ENCODE data around the gene ATE1. TPM values are rescaled to one million over a fixed set of nuclear protein-coding genes. Genes with fewer than 3 reads are reported as not detected.
"Not testable (repeated sequence)": the region's sequence is repeated elsewhere in the genome, so short reads cannot be mapped to it uniquely, and the experiment has no call there.

The ATE1 gene
- total RNA-seq, 1 donor from 2014 or later, result 20.3 TPM

DNA sequence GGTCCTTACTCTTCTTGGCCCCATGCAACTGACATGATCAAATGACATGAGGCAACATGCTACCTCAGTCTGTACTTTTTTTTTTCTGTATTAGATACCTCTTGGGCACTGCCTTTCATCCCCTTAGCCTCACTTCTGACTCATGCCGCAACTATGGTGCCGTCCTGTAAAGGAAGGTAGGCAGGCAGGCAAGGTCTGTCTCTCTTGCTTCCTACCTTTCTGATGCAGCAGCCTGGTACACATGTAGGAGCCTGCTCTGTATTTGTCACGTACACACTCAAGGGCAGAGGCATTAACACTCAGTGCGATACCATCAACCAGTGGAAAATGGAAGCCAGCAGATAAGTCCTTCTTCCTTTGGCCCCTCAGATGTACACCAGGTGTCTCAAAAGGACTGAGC lies 146.7 kb downstream of the ATE1 start:
- peak; percentile 97 for ATAC-seq

DNA sequence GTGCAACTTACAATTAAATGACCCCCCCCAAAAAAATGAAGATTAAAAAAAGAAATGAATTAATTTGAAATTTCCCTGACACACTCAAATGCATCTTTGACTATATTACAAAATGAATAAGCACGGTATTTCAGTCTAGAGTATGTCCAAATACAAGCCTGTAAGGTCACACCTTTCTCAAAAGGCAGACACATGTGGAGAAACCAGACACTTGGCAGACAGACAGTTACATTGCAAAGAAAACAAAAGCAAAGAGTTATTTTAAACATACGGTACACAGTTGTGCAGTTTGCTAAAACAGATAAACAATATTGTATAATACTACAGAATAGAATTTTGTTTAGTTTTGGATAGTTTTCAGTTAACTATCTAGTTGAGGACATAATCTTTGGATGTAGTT lies 153.0 kb downstream of the ATE1 start:
- ATAC-seq, result no peak

DNA sequence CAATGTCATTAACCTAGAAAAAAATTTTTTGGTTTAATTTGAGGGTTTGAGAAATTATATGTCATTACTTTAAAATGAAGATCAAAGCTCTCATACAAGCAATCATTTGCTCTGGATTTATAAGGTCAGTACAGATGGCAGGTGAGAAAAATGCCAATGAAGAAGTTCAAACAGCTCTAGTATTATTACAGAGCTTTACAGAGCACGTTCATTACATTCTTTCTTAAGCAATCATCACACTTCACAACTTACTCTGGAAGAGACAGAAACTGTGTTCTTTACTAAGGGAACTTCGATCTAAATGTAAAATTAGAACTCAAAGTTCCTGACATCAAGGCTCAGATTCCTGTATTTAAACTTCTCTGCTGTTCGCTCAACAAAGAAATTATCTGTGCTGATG lies 153.4 kb downstream of the ATE1 start:
- ATAC-seq, result peak; percentile 65

DNA sequence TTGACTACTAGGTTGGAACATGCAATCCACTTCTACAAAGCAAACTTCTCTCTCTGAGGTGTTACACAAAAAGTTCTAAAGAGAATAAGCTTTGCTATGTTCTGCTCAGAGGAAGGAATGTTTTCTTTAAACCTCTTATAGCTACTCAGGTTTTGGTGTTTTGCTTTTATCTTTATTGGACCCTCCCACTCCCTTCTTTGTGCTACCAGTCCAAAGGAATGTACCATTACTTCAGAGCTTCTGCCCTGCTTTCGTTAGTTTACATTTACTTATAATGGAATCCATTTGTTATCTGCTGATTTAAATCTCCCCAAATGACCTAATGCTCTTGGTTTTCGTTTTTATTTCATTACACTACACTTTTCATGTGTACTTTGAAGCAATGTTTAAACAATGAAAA lies 154.9 kb downstream of the ATE1 start:
- no peak for ATAC-seq

DNA sequence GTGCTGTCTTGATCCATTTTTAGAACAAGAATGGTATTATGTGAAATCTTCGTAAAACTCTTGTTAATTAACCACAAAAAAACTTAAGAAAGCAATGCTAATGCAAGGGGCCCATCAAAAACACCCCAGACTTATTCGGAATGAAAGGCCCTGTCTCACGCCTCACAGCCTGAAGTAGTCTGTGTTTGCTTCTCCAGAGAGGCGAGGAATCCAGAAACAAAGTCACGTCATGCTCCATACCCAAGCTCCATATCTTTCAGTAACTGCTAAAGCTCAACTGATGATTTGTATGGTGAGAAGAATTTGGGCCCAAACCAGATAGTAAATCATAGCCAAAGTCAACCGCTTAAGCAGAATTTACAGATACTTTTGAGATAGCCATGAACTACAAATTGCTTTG lies 155.4 kb downstream of the ATE1 start:
- no peak for ATAC-seq

DNA sequence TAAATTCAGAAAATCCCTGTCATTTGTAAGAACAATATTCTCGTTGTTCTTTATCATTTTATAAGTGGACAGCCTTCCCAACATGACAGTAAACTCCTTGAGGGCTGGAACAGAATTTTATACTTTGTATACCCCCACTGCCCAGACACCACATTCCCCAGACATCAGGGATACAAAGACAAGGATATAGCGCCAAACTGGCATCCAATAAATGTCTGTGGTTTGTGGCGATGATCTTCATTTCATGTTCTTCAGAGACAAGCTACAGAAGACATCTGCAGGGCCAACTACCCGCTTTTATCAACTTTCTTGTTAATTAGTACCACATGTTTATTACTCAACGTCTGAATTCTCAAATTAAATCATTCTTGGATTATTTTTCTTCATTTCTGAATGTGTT lies 155.9 kb downstream of the ATE1 start:
- no peak for ATAC-seq

DNA sequence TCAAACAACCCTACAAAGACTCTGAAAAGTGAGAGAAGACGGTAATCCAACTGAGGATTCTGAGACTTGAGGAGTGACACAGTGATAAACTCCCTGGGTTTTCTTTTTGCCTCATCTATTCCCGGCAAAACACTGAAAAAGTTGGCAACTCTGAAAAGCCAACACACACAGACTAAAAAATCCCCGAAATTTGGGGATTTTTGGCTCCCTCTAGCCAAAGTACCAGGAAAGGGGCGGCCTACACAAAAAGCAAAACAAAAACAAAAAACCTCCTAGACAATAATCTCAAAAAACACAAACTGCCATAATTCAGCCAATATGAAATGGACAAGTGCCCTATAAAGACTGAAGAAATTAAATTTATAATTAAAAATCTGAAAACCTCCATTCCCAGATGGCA lies 161.4 kb downstream of the ATE1 start:
- no peak for ATAC-seq

DNA sequence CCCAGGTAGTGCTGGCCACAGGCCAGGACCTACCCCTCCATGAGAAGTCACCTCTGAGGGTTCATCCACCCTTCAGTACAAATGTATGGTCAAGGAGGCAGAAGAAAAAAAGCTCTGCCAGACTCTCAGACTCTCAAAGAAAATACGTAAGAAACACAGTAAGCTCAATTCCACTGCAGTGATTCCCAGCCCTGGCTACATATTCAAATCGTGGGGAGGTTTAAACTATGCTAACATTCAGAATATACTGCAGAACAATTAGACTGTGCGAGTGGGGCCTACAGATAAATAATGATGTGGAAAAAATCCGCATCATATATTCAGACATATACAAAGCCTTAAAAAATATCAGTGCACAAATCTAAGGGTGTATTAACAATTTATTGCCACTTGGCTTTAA lies 162.6 kb downstream of the ATE1 start:
- ATAC-seq, result no peak

DNA sequence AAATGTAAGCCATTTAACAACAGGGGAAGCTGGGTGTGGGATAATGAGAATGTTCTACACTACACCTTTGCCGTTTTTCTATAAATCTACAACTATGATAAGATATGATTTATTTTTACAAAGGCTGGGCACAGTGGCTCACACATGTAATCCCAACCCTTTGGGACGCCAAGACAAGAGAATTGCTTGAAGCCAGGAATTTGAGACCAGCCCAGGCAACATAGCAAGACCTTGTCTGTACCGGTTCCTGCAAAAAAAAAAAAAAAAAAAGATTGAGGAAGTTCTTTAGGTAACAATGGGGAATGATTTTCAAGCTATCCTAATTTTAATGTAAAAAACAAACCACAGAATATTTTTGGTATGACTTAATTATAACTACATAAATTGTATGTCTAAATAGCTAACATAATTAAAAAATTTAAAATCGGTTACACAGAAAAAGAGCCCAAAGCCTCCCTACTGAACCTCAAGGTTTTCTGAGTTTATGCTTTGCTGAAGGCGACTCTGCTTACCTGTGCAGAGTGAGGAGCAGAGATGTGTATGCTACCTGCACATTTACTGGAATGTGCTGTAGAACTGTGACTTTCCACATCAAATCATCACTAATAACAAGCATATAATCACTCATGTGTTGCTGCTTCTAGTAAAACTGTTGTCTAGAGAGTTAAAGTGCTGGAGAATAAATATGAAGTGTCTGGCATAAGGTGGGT lies 163.4 kb downstream of the ATE1 start:
- ATAC-seq, result peak; percentile 46

DNA sequence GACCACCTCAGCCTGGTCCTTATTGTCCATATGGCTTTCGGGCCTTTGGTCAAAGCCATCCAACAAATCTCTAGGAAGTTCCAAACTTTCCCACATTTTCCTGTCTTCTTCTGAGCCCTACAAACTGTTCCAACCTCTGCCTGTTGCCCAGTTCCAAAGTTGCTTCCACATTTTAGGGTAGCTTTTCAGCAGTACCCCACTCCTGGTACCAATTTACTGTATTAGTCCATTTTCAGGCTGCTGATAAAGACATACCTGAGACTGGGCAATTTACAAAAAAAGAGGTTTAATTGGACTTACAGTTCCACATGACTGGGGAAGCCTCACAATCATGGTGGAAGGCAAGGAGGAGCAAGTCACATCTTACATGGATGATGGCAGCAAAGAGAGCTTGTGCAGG lies 170.6 kb downstream of the ATE1 start:
- not testable (repeated sequence) for ATAC-seq

DNA sequence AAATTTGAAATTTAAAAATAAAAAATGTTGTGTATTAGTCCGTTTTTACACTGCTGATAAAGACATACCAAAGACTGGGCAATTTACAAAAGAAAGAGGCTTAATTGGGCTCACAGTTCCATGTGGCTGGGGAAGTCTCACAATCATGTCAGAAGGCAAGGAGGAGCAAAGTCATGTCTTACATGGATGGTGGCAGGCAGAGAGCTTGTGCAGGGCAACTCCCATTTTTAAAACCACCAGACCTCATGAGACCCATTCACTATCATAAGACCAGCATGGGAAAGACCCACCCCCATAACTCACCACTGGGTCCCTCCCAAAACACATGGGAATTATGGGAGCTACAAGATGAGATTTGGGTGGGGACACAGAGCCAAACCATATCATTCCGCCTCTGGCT lies 172.3 kb downstream of the ATE1 start:
- not testable (repeated sequence) for ATAC-seq

DNA sequence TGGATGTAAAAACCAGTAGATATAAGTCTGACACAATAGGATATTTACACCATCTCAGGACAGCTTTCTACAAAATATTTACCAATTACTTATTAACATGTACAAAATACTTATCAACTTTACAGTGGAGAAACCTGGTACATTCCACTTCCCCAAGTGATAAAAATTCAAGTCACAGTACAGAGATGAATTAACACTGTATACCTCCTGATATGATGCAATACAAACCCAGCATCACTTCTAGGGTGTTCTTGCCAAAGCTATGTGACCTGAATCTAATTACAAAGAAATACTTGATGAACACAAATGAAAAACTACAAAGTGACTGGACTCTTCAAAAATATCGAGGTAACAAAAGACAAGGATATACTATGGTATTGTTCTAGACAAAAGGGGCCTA lies 173.2 kb downstream of the ATE1 start:
- peak; percentile 55 for ATAC-seq

DNA sequence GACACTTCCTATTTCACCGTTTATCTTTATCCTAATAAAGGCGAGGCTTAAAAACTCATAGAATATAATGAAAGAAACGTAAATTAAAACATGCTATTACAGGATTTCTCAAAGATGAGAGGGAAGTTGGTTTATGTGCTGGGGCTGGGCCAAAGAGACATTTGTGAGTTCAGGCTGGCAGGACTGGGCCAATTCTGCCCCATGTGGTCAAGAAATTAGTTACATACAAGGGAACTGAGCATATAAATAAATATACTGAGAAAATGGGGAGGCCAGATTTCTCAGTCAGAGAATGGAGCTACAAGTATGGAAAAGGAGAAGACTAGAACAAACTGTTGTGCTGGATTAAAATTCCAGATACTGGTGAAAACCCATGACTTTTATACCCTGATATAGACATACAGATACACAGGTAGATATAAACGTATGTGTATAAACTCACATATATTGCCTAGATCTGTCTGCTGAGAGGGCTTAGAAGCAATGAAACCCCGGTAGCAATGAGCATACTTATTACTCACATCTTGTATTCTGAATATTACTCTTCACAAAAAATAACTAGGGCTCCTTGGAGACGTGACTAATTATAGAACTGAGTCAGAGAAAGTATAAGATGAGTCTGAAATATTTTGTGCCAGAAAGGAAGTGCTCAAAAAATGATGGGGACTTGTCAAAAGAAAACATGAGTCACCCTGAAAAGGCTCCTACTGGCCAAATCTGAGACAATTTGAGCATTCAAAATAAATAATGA lies 173.9 kb downstream of the ATE1 start:
- peak; percentile 97 for ATAC-seq

DNA sequence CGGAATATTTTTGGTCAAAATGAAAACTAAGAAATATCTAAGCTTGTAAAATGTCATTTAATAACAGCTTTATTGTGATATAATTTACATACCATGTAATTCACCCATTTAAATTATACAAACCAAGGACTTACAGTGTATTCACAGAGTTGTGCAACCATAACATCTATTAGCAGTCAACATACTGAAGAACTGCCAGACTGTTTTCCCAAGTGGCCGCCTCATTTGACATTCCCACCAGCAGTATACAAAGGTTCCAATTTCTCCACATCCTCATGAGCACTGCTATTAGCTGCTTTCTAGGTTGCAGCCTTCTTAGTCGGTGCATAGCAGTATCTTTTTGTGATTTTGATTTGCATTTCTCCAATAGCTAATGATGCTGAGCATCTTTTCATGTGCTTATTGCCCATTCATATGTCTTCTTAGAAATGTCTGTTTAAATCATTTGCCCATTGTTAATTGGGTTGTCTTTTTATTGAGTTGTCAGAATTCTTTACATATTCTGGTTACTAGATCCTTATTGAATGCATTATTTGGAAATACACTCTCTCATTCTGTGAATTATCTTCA lies 176.6 kb downstream of the ATE1 start:
- no peak for ATAC-seq

DNA sequence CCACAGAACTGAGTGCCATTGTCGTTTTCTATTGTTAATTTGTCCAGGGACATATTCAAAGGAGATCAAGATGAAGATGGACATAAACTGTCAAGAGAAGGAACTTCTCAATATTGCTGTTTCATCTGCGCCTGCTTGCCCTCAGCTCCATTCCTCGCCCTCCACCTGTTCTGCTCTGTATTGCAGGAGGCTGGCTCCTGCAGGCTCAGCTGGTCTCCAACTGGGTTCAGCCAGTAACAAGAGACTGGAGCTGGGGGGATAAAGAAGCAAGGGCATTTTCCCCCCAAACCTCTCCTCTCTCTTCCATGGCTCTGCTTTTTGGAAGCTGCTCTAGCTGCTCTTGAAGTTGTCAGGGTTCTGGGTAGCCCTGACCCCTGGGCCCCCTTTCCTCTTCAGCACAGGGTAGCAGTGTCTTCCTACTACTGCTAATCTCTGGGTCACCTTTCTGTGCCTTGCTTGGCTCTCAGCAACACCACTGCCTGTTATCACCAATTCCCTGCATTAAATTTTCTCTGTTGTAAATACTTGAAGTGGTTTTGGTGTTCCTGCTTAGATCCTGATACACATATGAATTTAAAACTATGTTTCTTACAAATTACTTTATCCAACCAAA lies 180.6 kb downstream of the ATE1 start:
- ATAC-seq, result no peak

DNA sequence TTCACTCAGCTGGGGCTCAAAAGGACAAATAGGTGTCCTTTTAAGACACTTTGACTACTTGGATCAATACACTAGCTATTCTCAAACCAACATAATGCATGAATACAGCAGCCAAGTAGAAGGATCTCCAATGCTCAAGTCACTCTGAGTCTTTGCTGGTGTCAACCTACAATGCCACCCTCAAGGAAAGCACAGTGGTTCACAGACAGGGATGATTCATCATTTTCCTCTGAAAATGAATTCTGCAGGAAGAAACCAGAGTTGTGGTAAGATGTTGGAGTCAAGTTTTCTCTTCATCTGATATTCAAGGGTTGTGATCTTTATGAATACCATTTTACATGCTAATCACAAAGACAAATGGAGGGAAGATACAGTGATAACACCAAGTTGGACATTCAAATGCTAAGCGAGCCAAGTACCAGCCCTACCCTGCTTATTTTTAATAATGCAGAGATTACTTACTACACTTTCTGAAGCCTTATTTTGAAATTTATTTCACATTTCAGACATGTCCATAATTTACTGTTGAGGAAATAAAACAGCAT lies 186.5 kb downstream of the ATE1 start:
- no peak for ATAC-seq

DNA sequence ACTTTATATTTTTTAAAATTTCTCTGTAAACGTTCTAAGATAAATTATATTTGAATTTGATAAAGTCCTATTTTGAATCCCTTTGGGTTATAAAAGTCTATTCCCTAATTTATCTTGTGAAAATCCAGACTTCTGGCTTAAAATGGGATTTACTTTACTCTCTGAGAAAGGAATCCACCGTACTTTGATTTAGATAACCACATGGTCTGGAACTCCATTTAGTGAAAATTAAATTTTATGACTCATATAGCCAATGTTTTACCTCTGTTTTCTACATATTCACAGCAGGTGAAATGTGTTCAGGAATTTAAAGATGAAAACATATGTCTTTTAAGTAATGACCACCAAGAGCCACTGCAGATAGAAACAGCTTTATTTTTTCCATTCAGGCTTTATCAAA lies 187.8 kb downstream of the ATE1 start:
- no peak for ATAC-seq

DNA sequence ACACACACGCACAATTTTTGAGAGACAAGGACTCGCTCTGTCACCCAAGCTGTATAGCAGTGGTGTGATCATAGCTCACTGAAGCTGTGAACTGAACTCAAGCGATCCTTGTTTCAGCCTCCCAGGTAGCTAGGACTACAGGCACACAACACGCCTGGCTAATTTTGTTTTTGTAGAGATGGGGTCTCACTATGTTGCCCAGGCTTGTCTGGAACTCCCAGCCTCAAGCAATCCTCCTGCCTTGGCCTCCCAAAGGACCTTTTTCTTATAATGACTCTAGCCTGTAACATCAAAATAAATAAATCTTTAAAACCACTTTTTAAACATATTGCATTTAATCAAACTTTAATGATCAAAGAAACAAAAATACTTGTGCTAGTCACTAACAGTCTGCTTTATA lies 188.7 kb downstream of the ATE1 start:
- ATAC-seq, result no peak

DNA sequence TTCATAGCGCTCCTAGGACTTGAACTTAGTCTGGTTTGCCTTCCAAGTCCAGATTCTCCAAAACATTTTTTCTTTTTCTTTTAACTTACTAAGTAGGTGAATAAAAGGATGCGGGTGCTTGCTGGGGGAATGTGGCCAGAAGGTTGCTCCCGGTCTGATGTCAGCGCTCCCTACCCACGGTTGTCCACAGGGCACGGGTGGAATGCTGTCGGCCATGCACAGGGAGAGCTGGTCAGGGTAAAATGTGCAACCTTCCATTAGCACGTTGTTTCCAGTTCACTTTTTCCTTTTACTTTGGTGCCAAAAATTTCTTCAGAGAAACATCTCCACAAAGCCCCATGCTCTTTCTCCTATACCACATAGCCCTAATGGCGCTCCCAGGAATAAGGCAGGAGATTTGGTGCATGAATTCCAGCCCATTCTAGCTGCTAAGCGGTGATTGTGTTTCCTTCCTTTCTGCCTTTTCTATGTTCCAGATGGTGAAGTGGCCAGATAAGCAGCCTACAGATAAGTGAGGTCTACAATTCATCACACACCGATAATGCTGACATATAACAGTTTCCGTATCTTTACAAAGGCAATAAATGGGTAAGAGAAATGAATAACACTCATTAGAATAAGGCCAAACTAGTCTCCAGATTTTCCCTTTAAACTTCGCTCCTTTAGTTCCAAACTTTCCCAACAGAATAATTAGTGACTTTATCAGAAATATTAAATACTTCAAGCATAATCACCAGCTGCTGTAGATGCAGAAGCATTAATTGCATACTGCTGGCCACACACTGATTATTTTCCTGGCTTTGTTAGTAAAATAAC lies 191.3 kb downstream of the ATE1 start:
- ATAC-seq, result no peak

DNA sequence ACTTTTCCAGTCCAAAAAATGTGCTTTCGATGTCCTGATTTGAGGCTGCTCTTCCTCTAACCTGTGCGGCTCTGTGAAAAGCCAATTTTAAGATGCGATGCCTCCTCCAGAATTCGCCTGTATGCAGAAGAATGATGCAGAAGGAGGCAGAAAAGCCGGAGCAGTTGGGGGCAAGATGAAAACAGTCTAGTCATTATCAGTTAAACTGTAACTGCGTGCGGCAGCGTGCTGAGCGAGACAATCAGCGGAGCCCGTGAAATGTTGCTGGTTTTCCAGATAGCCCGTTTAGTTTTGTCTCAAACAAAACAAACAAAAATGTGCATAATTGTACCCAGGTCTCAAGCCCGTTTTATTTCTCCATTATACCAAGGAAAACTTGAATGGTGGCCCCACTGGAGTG lies 192.6 kb downstream of the ATE1 start:
- ATAC-seq, result no peak

DNA sequence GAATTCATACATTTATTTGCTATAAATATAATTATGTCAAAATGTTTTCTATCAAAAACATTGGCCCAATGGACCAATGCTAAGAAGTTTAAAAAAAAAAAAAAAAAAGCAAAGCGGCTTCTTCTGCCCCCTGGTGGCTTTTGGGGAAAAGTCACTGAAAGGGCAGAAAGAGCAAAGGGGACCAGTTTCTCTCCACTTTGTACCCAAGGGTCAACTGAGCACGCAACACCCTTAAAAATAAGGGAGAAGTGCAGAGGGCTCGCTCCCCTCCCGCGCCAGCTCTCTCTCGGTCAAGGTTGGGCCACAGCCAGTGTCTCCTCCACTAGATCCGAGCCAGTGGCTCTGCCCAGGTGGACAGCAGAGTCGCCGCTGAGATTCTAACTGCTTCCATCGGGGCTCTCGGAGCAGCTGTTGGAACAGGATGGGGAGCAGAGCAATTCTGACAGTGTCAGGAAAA lies 193.2 kb downstream of the ATE1 start:
- no peak for ATAC-seq
